Sigmoid colon (tissue), 4 donors: ENCODE data around the gene TMEM181.

Experiments used
- CTCF ChIP-seq, 4 experiments: fragments of 450-650 bp in 3 of 4; fragments of 200-600 bp in 1 of 4; IDR thresholded peaks; one replicate each; pipeline ENCODE4 v1.5.1; 2016 to 2019; ENCODE audit warnings: antibody characterized with exemption in 4 of 4, mild to moderate bottlenecking in 3 of 4, moderate library complexity in 2 of 4
- EP300 ChIP-seq, 4 donors: sonication (generic); formaldehyde crosslinking; IDR thresholded peaks; one replicate each; pipeline ENCODE4 v1.6.1; 2017; ENCODE audit warnings: antibody characterized with exemption in 4 of 4
- POLR2A ChIP-seq, 2 donors: fragments of 450-650 bp; IDR thresholded peaks; one replicate each; pipeline ENCODE4 v1.6.1; 2016; ENCODE audit warnings: antibody characterized with exemption in 2 of 2, mild to moderate bottlenecking in 2 of 2, moderate library complexity in 2 of 2
- POLR2AphosphoS5 ChIP-seq, 4 donors: sonication (generic); formaldehyde crosslinking; IDR thresholded peaks; one replicate each; pipeline ENCODE4 v1.6.1; 2017; ENCODE audit warnings: antibody characterized with exemption in 4 of 4

GRCh38 chr6:158608221-158608620, 48.3 kb downstream of the TMEM181 start:
- TF ChIP-seq CTCF (IDR thresholded peaks at IDR 0.05) (no peak), EP300 (IDR thresholded peaks at IDR 0.05) (no peak), POLR2A (IDR thresholded peaks at IDR 0.05) (no peak), POLR2AphosphoS5 (IDR thresholded peaks at IDR 0.05) (no peak)
